ENCODE measurements around the gene C1QA.

Gene C1QA

DNA sequence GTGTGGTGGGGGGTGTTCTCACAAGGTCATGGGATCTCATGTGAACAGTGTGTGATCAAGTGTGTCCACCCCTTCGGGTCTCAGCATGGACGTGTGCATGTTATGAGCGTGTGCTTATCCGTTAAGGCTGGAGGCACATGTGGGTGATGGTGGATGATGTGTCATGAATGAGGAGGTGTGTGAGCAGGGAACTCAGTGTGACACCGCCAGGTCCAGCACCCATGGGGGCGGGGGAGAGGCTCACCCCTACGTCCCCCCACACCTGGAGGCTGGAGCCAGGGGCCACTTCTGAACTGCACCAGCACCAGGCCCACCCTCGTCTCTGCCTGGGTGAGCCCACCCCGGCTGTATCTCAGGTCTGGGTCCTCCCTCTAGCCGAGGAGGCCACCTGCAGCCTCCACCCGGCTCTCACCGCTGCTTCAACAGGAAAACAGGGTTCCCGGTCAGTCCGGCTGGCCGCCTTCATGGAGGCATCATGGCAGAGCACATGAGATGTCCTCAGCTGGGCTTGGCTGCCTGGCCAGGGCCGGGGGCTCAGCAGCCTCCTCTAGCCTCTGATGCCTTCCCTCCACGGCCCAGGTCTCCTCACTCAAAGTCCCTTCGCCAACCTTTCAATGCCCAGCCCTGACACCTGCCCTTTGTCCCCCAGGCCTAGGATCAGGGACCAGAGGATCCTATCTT is 34.2 kb upstream of the C1QA start:
- Histone ChIP-seq H3K27me3 (replicated peaks in 2 of 5; ENCODE audit: control insufficient read depth in 4 of 5, insufficient read depth in 5 of 5, low read length in 4 of 5) (peaks cover 0 to 61% (median 2%) of the 10 kb centered on the region in 5 experiments), H3K4me1 (ENCODE audit: control extremely low read depth in 1 of 4, control insufficient read depth in 4 of 4, insufficient read depth in 4 of 4, low read length in 3 of 4) (no peaks in the 10 kb centered on the region), H3K27ac (ENCODE audit: insufficient read depth in 1 of 2, low read depth in 1 of 2, low read length in 2 of 2, poor library complexity in 1 of 2, severe bottlenecking in 2 of 2) (no peak overlapping the region), H3K36me3 (ENCODE audit: control insufficient read depth in 4 of 4, insufficient read depth in 4 of 4, low read length in 3 of 4) (no peaks in the 10 kb centered on the region), H3K4me3 (ENCODE audit: control insufficient read depth in 1 of 7, extremely low read depth in 1 of 7, insufficient read depth in 4 of 7, low read depth in 2 of 7, low read length in 6 of 7) (no peak overlapping the region), H3K9me3 (ENCODE audit: control extremely low read depth in 1 of 5, control insufficient read depth in 4 of 5, insufficient read depth in 2 of 5, low read depth in 1 of 5, low read length in 4 of 5) (no peaks in the 10 kb centered on the region)
- ChIA-PET CTCF (no interaction called here), POLR2A (no interaction called here)
- 94% methylated on average over 16 of the region's 18 CpGs for WGBS (ENCODE audit: insufficient coverage)
- no peak for DNase-seq

DNA sequence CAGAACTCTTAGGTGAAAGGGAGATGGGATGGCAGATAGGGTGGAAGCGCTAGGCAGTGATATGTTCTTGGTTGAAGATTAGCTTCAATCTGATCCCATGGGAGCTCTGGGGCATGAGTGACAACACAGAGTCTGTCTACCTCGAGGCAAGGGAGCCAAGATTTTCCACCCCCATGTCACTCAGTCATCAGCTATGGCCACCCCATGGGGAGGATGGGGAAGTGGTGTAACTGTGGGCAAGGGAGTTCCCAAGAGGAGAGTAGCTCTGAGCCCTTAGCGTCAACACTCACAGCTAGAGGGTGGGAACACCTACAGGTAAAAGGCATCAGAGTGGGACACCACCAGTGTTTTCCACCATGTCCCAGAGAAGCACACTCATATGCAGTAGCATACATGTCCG is 30.3 kb upstream of the C1QA start:
- Histone ChIP-seq H3K27ac (ENCODE audit: insufficient read depth in 1 of 2, low read depth in 1 of 2, low read length in 2 of 2, poor library complexity in 1 of 2, severe bottlenecking in 2 of 2) (no peak overlapping the region), H3K9me3 (ENCODE audit: control extremely low read depth in 1 of 5, control insufficient read depth in 4 of 5, insufficient read depth in 2 of 5, low read depth in 1 of 5, low read length in 4 of 5) (no peaks in the 10 kb centered on the region), H3K4me1 (ENCODE audit: control extremely low read depth in 1 of 4, control insufficient read depth in 4 of 4, insufficient read depth in 4 of 4, low read length in 3 of 4) (no peaks in the 10 kb centered on the region), H3K27me3 (replicated peaks in 2 of 5; ENCODE audit: control insufficient read depth in 4 of 5, insufficient read depth in 5 of 5, low read length in 4 of 5) (peaks cover 0 to 77% (median 2%) of the 10 kb centered on the region in 5 experiments), H3K36me3 (ENCODE audit: control insufficient read depth in 4 of 4, insufficient read depth in 4 of 4, low read length in 3 of 4) (no peaks in the 10 kb centered on the region), H3K4me3 (ENCODE audit: control insufficient read depth in 1 of 7, extremely low read depth in 1 of 7, insufficient read depth in 4 of 7, low read depth in 2 of 7, low read length in 6 of 7) (no peak overlapping the region)
- POLR2A ChIA-PET, result no interaction called here
- WGBS (ENCODE audit: insufficient coverage), result 53% methylated on average over 3 of the region's 4 CpGs
- no peak for DNase-seq
- CTCF ChIA-PET, result no interaction called here

DNA sequence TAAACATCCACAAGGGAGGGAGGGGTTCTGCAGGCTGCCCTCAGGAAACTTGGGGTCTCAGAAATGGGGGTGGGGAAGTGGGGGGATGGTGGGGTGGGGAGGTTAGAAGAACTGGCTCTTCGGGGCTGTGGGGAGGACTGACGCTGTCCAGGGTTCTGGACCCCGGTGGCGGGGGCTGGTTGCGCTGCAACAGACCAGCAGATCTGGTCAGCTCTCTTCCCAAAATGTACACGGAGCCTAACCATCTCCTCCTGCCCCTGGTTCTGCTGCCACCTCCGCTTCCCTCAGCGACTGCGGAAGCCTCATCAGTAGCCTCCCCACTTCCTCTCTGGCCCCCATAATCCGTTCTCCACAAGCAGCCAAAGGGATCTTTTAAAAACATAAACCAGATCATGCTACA is 29.3 kb upstream of the C1QA start:
- H3K4me1 ChIP-seq (ENCODE audit: control extremely low read depth in 1 of 4, control insufficient read depth in 4 of 4, insufficient read depth in 4 of 4, low read length in 3 of 4), result no peaks in the 10 kb centered on the region
- POLR2A ChIA-PET, result no interaction called here
- CTCF ChIA-PET, result no interaction called here
- peak in 1 of 3 donors; percentile 3 for DNase-seq
- H3K36me3 ChIP-seq (ENCODE audit: control insufficient read depth in 4 of 4, insufficient read depth in 4 of 4, low read length in 3 of 4), result no peaks in the 10 kb centered on the region
- WGBS (ENCODE audit: insufficient coverage), result 6% methylated on average over 10 of the region's 10 CpGs
- no peak overlapping the region for H3K4me3 ChIP-seq (ENCODE audit: control insufficient read depth in 1 of 7, extremely low read depth in 1 of 7, insufficient read depth in 4 of 7, low read depth in 2 of 7, low read length in 6 of 7)
- H3K27me3 ChIP-seq (replicated peaks in 2 of 5; ENCODE audit: control insufficient read depth in 4 of 5, insufficient read depth in 5 of 5, low read length in 4 of 5), result peaks cover 0 to 73% (median 2%) of the 10 kb centered on the region in 5 experiments
- H3K9me3 ChIP-seq (ENCODE audit: control extremely low read depth in 1 of 5, control insufficient read depth in 4 of 5, insufficient read depth in 2 of 5, low read depth in 1 of 5, low read length in 4 of 5), result no peaks in the 10 kb centered on the region
- no peak overlapping the region for H3K27ac ChIP-seq (ENCODE audit: insufficient read depth in 1 of 2, low read depth in 1 of 2, low read length in 2 of 2, poor library complexity in 1 of 2, severe bottlenecking in 2 of 2)

DNA sequence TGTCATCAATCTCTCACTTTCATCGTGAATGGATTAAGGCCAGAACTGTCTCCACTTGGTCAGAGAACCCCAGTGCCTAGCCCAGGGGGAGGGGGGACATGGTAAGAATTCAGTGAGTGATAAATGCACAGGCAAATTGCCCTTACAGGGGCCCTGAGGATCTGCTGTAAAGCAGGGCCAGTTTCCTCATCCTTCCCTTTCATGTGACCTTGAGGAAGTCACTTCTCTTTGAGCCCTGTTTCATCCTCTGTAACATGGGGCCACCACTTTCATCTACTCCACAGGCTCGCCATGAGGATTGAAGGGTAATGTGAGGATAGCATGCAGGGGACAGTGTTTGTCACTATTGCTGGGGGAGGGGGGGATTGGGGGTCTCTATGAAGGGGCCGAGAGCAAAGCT is 28.1 kb upstream of the C1QA start:
- ChIA-PET POLR2A (interaction anchor here (0.6 kb wide), 1 partner anchor 24 kb away, joined by 3 read pairs; no protein-coding TSS in a partner anchor), CTCF (no interaction called here)
- WGBS (ENCODE audit: insufficient coverage), result no CpG with 5 or more reads among the region's 3 CpGs
- no peak for DNase-seq
- Histone ChIP-seq H3K9me3 (ENCODE audit: control extremely low read depth in 1 of 5, control insufficient read depth in 4 of 5, insufficient read depth in 2 of 5, low read depth in 1 of 5, low read length in 4 of 5) (no peaks in the 10 kb centered on the region), H3K4me1 (ENCODE audit: control extremely low read depth in 1 of 4, control insufficient read depth in 4 of 4, insufficient read depth in 4 of 4, low read length in 3 of 4) (no peaks in the 10 kb centered on the region), H3K4me3 (ENCODE audit: control insufficient read depth in 1 of 7, extremely low read depth in 1 of 7, insufficient read depth in 4 of 7, low read depth in 2 of 7, low read length in 6 of 7) (no peak overlapping the region), H3K27ac (ENCODE audit: insufficient read depth in 1 of 2, low read depth in 1 of 2, low read length in 2 of 2, poor library complexity in 1 of 2, severe bottlenecking in 2 of 2) (no peak overlapping the region), H3K27me3 (replicated peaks in 2 of 5; ENCODE audit: control insufficient read depth in 4 of 5, insufficient read depth in 5 of 5, low read length in 4 of 5) (peaks cover 0 to 69% (median 3%) of the 10 kb centered on the region in 5 experiments), H3K36me3 (ENCODE audit: control insufficient read depth in 4 of 4, insufficient read depth in 4 of 4, low read length in 3 of 4) (no peaks in the 10 kb centered on the region)

DNA sequence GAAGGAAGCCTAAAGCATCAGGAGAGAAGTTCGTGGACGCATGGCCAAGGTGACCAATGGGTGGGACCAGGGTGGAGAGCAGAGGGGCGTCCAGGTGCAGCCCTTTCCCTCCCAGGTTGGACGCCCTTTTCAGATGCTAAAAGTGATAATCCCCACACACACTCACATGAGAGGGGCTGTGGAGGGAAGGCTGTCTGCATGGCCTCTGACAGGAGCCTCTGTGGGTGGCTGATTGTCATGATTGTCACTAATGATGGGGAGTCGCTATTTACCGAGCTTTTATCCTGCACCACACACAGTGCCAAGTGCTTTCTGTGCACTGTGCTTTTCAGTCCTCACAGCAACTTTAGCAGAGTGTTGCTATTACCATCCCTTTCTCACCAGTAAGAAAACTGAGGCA is 27.1 kb upstream of the C1QA start:
- no peaks in the 10 kb centered on the region for H3K4me1 ChIP-seq (ENCODE audit: control extremely low read depth in 1 of 4, control insufficient read depth in 4 of 4, insufficient read depth in 4 of 4, low read length in 3 of 4)
- H3K27ac ChIP-seq (ENCODE audit: insufficient read depth in 1 of 2, low read depth in 1 of 2, low read length in 2 of 2, poor library complexity in 1 of 2, severe bottlenecking in 2 of 2), result no peak overlapping the region
- WGBS (ENCODE audit: insufficient coverage), result 8% methylated on average over 2 of the region's 6 CpGs
- no peak overlapping the region for H3K4me3 ChIP-seq (ENCODE audit: control insufficient read depth in 1 of 7, extremely low read depth in 1 of 7, insufficient read depth in 4 of 7, low read depth in 2 of 7, low read length in 6 of 7)
- ChIA-PET CTCF (interaction anchor here (0.8 kb wide), 1 partner anchor 13 kb away, joined by 3 read pairs; no protein-coding TSS in a partner anchor), POLR2A (no interaction called here)
- H3K9me3 ChIP-seq (ENCODE audit: control extremely low read depth in 1 of 5, control insufficient read depth in 4 of 5, insufficient read depth in 2 of 5, low read depth in 1 of 5, low read length in 4 of 5), result no peaks in the 10 kb centered on the region
- no peak for DNase-seq
- no peaks in the 10 kb centered on the region for H3K36me3 ChIP-seq (ENCODE audit: control insufficient read depth in 4 of 4, insufficient read depth in 4 of 4, low read length in 3 of 4)
- H3K27me3 ChIP-seq (replicated peaks in 2 of 5; ENCODE audit: control insufficient read depth in 4 of 5, insufficient read depth in 5 of 5, low read length in 4 of 5), result peaks cover 0 to 67% (median 3%) of the 10 kb centered on the region in 5 experiments

DNA sequence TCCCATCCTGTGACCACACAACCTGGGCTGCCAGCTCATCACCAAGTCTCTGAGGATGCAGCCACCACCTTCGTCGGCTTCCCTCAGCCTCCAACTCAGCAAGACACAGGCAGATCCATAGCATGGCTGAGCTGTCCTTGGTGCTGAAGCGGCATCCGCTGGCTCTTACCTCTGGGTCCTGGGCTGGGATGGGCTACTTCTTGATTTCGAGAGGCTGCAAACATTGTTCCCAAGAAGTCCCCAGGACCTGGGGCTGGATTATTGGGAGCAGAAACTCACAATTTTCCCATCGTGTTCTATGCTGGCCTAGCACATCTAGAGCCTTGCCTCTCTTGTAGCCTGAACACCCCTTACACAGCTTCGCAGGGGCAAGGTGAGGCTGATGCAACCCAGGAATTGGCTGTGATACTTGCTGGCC is 24.9 kb upstream of the C1QA start:
- CTCF ChIA-PET, result interaction anchor here (1.1 kb wide), 1 partner anchor 30 kb away, joined by 3 read pairs; no protein-coding TSS in a partner anchor
- Histone ChIP-seq H3K9me3 (ENCODE audit: control extremely low read depth in 1 of 5, control insufficient read depth in 4 of 5, insufficient read depth in 2 of 5, low read depth in 1 of 5, low read length in 4 of 5) (no peaks in the 10 kb centered on the region), H3K36me3 (ENCODE audit: control insufficient read depth in 4 of 4, insufficient read depth in 4 of 4, low read length in 3 of 4) (no peaks in the 10 kb centered on the region), H3K27ac (ENCODE audit: insufficient read depth in 1 of 2, low read depth in 1 of 2, low read length in 2 of 2, poor library complexity in 1 of 2, severe bottlenecking in 2 of 2) (no peak overlapping the region), H3K4me1 (ENCODE audit: control extremely low read depth in 1 of 4, control insufficient read depth in 4 of 4, insufficient read depth in 4 of 4, low read length in 3 of 4) (no peaks in the 10 kb centered on the region), H3K27me3 (replicated peaks in 2 of 5; ENCODE audit: control insufficient read depth in 4 of 5, insufficient read depth in 5 of 5, low read length in 4 of 5) (peaks cover 0 to 66% (median 2%) of the 10 kb centered on the region in 5 experiments), H3K4me3 (ENCODE audit: control insufficient read depth in 1 of 7, extremely low read depth in 1 of 7, insufficient read depth in 4 of 7, low read depth in 2 of 7, low read length in 6 of 7) (no peak overlapping the region)
- 30% methylated on average over 6 of the region's 7 CpGs for WGBS (ENCODE audit: insufficient coverage)
- POLR2A ChIA-PET, result interaction anchor here (0.7 kb wide), 1 partner anchor 31 kb away, joined by 3 read pairs; no protein-coding TSS in a partner anchor
- peak; percentile 48 to 77 (median 76) for DNase-seq

DNA sequence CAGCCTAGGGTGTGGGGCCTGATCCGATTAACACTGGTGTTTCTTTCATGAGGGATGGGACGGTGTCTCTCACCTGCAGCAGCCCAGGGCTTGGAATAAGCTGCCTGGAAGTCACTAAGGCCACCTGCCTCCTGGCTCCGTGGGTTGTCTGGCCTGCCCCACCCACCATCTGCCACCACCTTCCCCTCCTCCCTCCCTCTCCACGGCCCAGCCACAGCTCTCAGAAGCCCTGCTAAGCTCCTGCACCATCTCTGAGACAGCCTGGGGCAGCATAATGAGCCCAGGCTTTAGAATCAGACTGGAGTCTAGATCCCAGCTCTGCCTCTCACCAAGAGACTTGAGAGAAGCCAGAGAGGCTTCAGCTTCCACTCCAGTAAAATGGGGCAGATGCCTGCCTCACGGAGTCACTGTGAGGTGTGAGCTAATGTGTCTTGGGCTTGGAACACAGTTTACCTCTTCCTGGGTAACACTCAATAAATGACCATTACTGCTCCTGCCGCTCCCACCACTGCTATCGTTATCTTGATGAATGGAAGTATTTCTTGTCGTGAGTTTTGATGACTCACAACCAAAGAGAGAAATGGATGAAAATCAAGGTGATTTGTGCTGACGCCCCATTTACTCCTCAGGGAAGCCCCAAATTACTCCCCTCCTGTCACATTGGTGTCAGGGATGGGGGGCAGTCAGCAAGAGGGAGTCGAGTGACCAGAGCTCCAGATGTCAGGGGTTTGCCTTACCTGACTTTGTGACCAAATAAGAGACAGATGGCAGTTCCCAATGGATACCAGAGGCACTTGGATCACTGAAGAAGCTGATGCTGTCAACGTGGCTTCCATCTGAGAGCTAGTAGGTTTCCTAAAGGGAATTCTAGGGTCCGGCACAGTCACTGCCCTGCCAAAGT is 23.5 kb upstream of the C1QA start:
- Histone ChIP-seq H3K27me3 (replicated peaks in 2 of 5; ENCODE audit: control insufficient read depth in 4 of 5, insufficient read depth in 5 of 5, low read length in 4 of 5) (peaks cover 0 to 67% (median 5%) of the 10 kb centered on the region in 5 experiments), H3K36me3 (ENCODE audit: control insufficient read depth in 4 of 4, insufficient read depth in 4 of 4, low read length in 3 of 4) (no peaks in the 10 kb centered on the region), H3K9me3 (ENCODE audit: control extremely low read depth in 1 of 5, control insufficient read depth in 4 of 5, insufficient read depth in 2 of 5, low read depth in 1 of 5, low read length in 4 of 5) (no peaks in the 10 kb centered on the region), H3K4me1 (ENCODE audit: control extremely low read depth in 1 of 4, control insufficient read depth in 4 of 4, insufficient read depth in 4 of 4, low read length in 3 of 4) (no peaks in the 10 kb centered on the region), H3K27ac (ENCODE audit: insufficient read depth in 1 of 2, low read depth in 1 of 2, low read length in 2 of 2, poor library complexity in 1 of 2, severe bottlenecking in 2 of 2) (no peak overlapping the region), H3K4me3 (ENCODE audit: control insufficient read depth in 1 of 7, extremely low read depth in 1 of 7, insufficient read depth in 4 of 7, low read depth in 2 of 7, low read length in 6 of 7) (no peak overlapping the region)
- no peak for DNase-seq
- CTCF ChIA-PET, result no interaction called here
- WGBS (ENCODE audit: insufficient coverage), result 54% methylated on average over 8 of the region's 12 CpGs
- POLR2A ChIA-PET, result no interaction called here

Measured in common myeloid progenitor, CD34-positive (primary cell).